GM18870 (cell line): ENCODE data around the gene KRTAP2-2.
"Not testable (repeated sequence)": the region's sequence is repeated elsewhere in the genome, so short reads cannot be mapped to it uniquely, and the experiment has no call there.

Experiments
- ATAC-seq: cut with Tn5 transposase; IDR thresholded peaks from one replicate; pipeline ENCODE4 v1.9.1; 2021; ENCODE audit warnings: moderate library complexity; ENCODE audit not compliant: unreplicated experiment

KRTAP2-2 gene

GRCh38 chr17:41065016-41065689 is 10.1 kb upstream of the KRTAP2-2 start:
- ATAC-seq = not testable (repeated sequence)

GRCh38 chr17:41064301-41064700 is 9.3 kb upstream of the KRTAP2-2 start:
- ATAC-seq = no peak

DNA sequence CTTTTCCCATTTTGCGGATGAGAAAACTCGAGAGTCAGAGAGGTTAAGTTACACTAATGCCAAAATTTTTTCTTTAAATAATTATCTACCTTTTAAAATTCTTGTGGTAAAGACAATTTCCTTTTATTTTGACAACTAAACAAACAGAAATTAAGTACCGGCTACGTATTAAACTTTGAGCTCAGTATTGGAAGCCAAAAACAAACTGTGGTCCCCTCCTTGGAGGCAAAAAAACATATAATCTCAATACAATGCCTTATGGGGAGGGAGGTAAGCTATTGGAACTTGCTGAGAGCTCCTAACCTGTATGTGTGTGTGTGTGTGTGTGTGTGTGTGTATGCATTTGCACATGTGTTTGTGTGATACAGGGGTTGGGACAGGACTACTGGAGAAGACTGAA is 8.4 kb upstream of the KRTAP2-2 start:
- ATAC-seq = no peak

DNA sequence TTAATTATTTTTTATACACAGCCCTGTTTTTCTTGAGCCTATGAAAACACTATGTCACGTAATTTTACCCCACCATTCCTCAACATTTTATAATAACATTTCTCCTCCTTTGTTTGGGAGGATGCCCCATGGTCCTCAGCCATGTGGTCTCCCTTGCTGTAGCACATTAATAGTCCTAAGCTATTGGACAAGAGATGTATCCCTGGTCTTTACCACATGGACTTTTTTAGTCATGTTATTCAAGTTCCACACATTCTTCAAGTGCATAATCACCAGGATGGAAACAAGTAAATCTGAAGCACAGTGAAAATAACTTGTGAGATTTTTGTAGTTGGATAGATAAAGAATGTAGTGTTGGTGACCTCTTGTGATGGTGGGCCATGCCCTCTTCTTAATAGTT is 6.9 kb upstream of the KRTAP2-2 start:
- no peak for ATAC-seq

DNA sequence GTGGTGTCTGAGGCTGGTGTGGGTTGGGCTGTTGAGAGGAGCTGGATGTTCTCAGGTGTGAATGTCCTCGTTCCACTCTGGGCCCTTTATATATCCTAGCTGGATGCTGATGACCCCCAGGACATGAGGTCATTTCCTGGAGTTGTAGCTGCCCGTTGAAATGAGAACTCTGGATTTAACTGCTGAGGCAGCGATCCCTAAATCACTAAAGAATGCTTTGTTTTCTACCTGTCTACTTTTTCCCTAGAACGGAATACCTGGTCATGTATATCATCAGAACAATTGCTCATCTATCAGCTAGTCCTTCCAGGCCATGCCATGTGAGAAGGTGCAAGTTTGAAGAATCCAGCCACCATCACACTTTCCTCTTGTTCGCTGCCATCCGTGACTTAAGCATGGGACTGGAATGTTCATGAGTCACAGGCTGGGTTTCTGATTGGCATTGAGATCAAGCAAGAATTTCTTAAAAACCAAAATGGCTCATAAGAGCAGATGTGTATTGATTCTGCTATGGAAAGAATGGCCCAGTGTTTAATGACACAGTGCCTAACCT is 5.1 kb upstream of the KRTAP2-2 start, which contains the start of gene KRTAP2-3:
Gene KRTAP2-3 (minus strand): TSS at position 63 of the 553 bp plus-strand sequence. CDS start 64 bp downstream, outside the sequence.
- ATAC-seq = no peak

GRCh38 chr17:41059276-41060051 is 4.4 kb upstream of the KRTAP2-2 start:
- not testable (repeated sequence) for ATAC-seq

- ATAC-seq = no peak
Observed at GRCh38 chr17:41058741-41059140, 3.7 kb upstream of the KRTAP2-2 start.

- no peak for ATAC-seq
Observed at GRCh38 chr17:41057547-41057946, 2.5 kb upstream of the KRTAP2-2 start.

DNA sequence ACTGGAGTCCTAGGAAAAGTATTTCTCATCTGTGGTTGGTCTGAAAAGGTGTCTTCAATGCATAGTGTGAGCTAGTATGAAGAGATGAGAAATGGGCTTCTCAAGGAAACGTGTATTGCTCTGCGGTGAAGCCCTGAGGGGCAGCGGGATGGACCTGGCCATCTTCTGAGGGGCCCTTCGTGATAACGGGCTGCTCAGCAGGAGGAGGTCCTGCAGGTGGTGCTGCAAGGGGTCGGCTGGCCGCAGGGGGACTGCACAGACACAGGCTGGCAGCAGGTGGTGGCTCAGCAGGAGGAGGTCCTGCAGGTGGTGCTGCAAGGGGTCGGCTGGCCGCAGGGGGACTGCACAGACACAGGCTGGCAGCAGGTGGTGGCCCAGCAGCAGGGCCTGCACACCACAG is 474 bp downstream of the KRTAP2-2 start:
- not testable (repeated sequence) for ATAC-seq

DNA sequence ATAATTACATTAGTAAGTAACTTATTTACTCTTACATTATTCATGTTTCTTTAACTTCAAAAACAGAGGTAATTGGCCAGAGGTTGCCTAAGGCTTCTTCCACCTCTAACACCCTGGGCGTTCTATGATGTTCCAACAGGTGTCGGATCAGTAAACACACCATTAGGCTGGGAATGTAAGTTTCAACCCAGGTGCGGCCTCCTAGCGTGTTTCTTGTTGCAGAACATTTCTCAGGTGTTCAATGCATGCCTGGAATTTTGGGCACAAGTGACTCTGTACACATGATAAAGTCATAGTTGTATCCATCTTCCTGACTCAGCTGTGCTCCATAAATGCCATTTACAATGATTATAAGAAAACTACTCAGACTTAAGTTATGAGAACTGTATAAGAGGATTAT is 1.0 kb downstream of the KRTAP2-2 start:
- ATAC-seq = no peak

DNA sequence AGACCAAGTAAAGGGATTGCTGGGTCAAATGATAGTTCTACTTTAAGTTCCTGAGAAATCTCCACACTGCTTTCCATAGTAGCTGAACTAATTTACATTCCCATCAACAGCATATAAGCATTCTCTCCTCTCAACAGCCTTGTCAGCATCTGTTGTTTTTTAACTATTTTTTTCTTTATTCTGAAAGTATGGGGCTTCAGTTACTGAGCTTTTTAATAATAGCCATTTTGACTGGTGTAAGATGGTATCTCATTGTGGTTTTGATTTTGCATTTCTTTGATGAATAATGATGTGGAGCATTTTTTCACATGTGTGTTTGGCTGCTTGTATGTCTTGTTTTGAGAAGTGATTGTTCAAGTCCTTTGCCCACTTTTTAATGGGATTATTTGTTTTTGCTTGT is 2.5 kb downstream of the KRTAP2-2 start:
- ATAC-seq = no peak

DNA sequence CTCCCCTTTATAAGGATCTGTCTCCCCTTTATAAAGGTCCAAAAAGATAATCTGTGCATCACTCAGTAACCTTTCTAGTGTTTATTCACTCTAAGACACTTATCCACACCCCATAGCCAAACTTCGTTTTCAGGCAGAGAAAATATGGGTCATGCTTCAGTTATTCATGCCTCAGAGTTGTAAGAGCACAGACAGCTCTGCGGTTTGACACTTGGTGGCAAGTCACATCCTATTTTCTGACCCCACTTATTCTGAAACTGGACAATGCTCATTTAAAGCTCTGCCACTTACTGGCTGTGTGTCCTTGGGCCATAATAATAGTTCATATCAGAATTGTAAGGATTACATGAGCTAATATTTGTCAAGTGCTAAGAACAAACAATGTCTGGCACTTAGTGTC is 5.9 kb downstream of the KRTAP2-2 start:
- ATAC-seq = no peak

- no peak for ATAC-seq
Observed at GRCh38 chr17:41048441-41048840, 6.6 kb downstream of the KRTAP2-2 start.

- not testable (repeated sequence) for ATAC-seq
Observed at GRCh38 chr17:41046735-41047465, 8.1 kb downstream of the KRTAP2-2 start, which contains the start of gene KRTAP2-1. Gene KRTAP2-1, minus strand, starts transcription at chr17:41047316. Its CDS starts 49 bp downstream, at chr17:41047267.

GRCh38 chr17:41042953-41043352 is 12.1 kb downstream of the KRTAP2-2 start:
- no peak for ATAC-seq

- ATAC-seq = not testable (repeated sequence)
Observed at GRCh38 chr17:41040783-41041571, 14.1 kb downstream of the KRTAP2-2 start, which contains the start of gene KRTAP1-1. Gene KRTAP1-1, minus strand, starts transcription at chr17:41041450. Its CDS starts 53 bp downstream, at chr17:41041397.

DNA sequence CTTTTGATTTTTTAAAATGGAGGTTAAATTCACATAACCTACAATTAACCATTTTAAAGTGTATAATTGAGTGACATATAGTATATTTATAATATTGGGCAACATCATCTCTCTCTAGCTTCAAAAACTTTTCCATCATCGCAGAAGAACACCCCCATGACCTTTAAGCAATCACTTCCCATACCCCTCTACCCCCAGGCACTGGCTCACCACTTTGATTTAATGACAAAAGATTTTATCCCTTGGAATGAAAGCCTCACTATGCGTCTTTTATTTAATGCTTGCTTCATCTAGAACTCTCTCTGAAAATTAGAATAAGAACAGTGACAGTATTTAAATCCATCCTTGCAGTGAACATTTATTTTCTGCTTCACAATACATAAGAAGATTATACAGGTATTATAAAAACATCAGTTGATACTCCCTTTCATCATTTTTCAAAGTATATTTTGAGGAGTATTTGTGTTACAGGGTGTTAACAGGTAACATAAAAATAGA is 17.1 kb downstream of the KRTAP2-2 start:
- no peak for ATAC-seq

DNA sequence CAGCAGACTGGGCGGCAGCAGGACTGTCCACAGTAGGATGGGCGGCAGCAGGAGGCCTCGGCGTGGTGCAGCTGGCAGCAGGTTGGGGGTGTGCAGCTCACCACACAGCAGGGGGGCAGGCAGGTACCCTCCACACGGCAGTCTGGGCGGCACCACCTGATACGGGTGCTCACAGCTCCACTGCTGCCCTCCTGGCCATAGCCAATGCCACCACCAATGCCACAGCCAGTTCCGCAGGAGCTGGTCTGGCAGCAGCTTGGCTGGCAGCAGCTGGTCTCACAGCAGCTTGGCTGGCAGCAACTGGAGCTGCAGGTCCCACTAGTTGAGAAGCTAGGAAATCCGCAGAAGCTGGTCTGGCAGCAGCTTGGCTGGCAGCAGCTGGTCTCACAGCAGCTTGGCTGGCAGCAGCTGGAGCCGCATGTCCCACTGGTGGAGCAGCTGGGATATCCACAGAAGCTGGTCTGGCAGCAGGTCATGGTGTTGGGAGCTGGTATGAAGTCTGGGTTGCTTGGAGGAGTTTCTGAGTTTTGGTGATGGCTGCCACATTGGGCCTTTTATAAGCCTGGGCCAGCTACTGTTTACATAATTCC is 20.6 kb downstream of the KRTAP2-2 start, which contains the start of gene KRTAP1-3:
Gene KRTAP1-3 (minus strand): TSS at position 529 of the 590 bp plus-strand sequence. CDS start 53 bp downstream, at position 476.
- ATAC-seq = not testable (repeated sequence)

DNA sequence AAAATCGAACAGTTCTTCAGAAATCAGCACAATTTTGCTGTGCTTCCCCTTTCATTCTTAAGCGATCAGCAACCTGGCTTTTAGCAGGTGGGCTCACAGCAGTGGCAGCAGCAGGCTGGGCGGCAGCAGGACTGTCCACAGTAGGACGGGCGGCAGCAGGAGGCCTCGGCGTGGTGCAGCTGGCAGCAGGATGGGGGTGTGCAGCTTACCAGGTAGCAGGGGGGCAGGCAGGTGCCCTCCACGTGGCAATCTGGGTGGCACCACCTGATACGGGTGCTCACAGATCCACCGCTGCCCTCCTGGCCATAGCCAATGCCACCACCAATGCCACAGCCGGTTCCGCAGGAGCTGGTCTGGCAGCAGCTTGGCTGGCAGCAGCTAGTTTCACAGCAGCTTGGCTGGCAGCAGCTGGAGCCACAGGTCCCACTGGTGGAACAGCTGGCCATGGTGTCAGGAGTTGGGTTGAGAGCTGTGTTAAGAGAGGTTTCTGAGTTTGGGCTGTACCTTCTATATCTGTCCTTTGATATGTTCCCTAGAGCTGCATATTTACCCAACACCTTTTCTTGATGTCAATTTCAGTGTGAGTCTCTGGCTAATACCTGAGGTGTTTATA is 25.3 kb downstream of the KRTAP2-2 start, which contains the start of gene KRTAP1-4:
Gene KRTAP1-4 (minus strand): TSS at position 563 of the 613 bp plus-strand sequence. CDS start 117 bp downstream, at position 446.
- ATAC-seq = no peak
